ENCODE results near the gene STIP1.

STIP1 gene

DNA sequence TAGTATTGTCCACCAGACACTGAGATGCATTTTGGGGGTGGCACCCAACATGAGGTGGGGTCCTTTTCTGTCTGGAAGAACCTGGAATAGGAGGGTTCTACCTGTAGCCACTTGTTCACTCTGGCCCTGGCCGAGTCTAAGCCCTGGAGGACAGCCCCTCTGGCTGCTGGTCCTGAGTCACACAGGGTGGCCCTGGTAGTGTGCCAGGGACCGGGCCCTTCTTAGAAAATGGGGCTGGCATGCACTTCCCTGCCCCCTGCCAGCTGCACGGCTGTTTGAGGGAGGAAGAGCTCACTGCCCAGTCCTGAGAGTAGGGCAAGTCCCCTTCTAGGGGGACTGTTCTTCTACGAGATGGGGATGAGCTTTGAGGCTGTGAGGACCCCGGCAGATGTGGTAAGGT lies 67.5 kb downstream of the STIP1 start:
- no peak for DNase-seq
- in situ Hi-C loops (cut with HindIII; ENCODE audit: low pct_ligation_motif_present, low pct_unique_long_range_greater_than_20kb, low sequenced_read_pairs): no loop called here

Data from ACHN (cell line).